Measurements from ENCODE around the gene FOXP1.
A peak's percentile ranks its signal among the peaks of the same experiment; 100 is the strongest.

The FOXP1 gene

DNA sequence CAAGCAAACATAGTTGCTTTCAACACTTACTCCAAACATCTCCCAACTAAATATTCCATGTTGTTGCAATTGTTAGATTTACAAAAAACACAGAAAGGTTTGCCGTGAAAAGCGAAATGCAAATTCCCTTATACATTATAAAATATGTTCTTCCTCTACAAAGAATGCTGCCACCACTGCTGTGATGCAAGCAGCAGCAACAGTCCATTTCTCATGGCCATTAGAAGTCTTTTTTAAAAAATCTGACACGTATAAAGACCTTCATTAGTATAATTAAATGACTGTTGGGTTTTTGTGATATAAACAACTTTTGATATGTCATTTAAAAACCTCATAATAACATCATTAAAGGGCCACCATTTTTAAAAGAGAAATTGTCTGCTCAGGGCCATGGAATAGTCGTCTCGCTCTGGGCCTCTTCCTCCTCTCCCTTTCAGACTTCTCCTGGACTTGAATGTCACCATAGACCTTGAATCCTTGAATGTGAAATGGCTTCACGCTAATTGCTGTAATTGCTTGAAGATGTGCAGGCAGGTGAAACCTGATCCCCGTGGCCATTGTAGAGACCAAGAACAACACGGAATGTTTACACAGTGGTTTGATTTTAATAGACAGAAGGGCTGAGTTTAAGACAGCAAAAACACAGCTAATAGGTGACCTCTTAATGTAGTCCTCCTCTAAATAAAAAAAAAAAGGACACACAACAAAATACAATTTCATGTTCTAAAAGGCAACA is 450.4 kb downstream of the FOXP1 start:
- no peak for DNase-seq

DNA sequence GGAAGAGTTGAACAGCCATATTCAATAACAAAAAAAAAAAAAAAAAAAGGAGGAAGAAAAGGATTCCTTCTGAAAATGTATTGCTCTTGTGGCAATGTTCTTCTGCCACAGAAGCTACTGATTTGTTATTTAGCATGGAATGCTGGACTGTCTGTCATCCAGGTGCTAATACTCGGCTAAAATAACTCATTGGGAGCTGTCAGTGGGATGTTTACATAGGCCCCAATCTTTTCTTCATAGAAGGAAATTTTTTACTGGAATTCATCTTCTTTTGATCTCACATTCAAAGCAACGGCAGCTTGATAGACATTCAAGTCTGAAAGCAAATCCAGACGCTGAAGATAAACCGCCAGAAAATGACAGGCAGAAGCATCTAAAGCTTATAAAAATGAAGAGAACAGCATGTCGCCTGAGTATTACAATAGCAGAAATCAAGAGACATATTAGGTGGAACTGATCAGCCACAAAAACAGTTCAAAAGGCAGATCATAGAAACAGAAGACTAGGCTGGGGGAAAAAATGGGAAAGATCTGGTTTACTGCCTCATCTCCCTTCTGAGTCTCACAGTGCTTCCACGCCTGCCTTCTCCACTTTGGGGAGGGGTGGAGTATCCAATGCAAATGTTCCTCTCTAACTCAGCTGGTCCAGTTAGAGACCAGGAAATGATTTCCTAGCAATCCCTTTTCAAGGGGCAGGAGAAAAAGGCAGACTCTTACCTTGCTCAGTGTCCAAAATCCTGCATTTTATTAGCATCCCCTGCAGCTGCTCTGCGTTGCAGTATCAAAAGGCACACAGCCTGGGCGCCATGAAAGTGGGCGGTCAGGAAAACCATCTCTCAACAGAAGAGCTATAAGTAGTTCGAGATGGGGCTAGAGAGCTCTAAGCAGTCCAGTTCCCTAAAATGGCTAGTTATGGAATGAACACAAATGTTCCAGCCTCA is 451.9 kb downstream of the FOXP1 start:
- no peak for DNase-seq

DNA sequence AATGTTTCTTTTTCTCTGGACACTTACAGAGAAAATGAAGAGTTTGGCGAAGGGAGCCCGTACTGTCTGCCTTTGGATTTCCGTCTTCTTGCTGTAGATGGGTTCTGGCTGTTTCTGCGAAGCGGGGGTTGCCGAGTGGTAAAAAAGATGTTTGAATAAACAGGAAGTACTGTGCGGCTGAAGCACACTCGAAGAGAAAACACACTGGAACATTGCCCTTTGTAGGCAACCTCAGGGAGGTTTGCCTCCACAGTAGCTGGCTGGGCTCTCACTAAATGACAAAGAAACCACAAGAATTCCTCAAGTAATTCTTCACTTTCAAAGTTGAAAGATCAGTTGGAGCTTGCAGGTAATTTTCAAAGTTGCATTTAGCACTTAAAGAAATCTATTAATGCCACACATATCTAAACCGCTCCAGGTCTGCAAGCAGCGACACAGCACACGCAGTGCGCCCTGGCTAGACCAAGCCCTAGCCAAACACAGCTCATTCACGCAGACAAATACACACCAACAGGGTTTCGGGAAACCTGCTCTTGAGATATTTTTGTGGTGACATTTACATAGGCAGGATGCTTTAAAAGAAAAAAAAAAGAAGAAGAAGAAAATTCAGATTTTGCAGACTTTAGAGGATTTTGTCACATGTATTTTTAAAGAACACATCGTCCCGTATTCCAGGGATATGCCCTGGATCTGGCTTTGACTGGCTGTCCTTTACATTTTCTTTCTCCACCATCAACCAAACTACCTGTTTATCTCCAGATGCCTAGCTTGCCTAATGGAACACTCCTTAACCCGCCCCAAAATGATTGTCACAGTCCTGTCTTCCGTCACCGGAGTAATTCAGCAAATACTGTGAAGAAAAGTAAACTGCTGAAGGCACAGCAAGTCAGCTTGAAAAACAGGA is 452.8 kb downstream of the FOXP1 start:
- peak; percentile 75 to 77 for DNase-seq

DNA sequence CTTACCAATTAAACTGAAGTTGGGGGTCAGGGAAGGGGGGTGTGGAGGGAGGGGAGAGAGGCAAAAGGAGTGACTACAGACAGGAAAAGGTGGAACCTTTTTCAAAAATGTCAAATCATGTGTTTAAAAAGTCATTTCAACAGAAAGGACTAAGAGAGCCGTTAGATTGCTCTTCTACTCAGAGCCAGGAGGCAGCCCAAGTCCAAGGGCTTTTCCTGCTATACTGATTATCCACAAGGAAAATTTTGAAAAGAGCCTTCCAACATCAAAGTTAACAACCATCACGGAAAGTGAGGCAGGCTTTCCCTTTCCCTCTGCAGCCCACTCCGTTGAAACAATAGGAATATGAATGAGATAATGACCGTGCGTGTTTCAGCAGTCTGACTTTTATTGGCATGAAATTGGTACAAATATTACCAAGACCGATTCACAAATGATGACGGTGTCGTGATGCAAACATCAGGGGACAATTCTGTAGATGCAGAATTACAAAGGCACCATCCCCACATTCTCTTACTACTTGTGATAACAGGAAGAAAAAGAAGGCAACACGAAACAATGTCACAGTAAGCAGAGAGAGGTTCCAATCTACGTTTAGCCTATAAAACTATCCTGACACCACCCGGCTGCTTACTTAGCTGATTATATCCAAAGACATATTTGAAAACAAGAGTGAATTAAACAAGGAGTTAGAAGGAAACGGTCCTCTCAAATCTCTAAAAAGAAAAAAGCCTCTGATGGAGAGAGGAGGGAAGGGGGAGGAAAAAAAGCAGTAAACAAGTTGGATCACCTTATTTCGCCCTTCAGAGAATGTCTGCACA is 453.7 kb downstream of the FOXP1 start:
- DNase-seq = peak; percentile 12 to 44

DNA sequence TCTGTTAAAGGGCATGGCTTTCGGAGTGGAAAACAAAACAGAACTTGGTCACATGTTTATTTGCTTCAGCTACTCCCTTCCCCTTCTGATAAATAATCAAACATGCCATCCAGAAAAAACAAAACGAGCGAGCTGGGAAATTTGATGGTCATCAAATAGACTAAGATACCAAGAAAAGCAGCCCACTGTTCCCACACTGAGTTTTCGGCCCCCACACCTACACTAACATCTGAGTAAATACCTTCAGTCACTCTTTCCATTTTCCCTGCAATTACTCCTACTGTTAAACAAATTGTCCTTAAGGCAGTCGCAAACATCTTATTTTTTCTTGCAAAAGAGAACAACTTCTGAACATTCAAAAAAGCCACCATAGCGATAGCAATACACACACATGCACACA is 454.6 kb downstream of the FOXP1 start:
- no peak for DNase-seq

DNA sequence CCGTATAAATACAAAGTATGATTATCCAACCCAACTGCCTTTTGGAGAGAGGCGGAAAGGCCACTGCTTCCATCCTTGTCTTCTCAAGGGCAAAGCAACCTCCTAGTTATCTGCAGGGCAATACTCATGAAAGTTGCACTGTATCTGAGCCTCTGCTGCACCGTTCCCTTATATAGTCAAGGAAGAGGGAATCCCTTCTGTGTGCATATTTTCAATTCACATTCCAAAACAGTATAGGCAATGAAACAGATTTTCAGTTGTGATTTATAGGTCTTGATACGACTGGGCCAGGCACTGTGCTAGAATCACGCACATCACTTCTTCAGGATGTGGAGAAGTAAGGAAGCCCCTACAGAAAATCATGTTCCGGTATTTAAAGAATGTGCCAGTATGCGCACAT is 455.7 kb downstream of the FOXP1 start:
- no peak for DNase-seq

DNA sequence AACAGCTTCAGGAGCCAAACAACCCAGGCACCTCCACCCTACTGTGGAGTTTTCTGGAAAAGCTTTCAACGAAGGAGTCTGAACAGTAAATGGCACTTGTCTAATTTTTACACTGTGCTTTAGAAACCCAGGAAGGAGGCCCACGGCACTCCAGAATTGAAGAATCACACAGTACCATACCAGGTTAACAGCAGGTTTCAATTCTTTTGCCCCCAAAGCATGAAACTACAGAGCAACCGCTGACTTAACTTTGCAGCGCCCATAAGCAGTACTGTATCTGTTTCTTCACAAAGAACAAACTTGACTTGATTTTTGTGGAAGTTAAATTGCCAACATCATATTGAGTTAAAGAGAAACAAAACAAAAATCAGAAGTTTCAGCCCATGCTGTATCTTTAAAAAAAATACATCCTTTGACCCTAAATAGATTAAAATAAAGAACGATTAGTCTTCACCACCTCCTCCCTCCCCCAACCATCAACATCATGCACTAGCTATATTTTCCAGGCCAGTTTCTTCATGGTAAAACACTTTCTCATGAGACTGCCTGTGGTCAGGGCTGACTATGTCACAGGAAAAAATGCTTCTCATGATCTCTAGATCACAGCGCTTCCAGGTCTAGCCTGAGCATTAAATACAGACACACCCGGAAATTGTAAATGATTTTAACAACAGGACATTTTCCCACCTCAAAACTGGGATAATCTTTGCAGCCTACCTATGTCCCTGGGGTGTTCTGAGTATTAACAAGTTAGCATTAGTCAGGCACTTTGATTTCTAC is 456.3 kb downstream of the FOXP1 start:
- DNase-seq = peak; percentile 11 to 37

DNA sequence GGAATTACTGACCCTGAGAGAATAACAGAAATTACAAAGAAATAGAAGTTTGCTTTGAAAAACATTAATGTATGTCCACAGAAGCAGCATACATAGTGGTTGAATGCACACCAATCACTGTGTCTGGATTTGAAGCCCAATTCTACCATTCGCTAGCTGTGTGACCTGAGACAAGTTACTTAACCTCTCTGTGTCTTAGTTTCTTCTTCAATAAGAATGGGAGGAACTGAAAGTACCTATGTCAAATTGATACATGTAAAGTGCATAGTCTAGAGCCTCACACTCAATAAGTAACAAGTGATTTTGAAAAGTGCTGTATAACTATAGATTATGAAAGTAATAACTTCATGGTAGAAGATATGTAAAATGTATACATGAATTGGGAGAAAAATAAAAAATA is 457.8 kb downstream of the FOXP1 start:
- no peak for DNase-seq

DNA sequence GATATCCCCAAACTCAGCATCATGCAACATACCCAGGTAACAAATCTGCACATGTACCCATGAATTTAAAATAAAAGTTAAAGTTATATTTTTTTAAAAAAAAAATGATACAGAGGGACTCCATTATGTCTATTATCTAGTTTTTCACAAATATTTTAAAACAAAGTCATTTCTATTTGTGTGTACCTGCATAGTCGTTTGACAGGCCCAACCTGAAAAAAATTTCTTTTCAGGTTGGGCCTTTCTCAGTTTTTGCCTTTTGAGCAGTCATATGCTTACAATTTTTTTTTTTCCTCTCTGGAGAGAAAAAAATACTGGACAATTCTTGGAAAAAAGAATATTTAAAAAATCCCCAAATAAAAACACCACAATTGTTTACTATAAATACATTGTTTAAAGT is 459.5 kb downstream of the FOXP1 start:
- DNase-seq = no peak

DNA sequence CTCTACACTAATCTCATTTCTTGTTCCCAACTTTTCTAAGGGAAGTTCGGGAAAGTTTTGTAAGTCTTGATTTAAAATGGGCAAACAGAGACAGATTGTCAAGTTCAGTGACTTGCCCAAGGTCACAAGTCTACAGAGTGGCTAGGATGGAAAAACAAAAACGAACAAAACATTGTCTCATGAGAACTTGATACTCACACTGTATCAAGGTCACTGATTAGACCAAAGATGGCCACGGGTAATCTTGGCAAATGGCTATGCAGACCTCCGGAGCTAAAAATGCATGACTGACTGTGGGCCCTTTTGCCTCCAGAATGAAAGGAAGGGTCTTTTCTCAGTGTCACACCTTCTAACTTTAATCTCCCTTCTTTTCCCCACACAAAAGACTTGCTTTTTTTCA is 460.9 kb downstream of the FOXP1 start:
- DNase-seq = no peak

DNA sequence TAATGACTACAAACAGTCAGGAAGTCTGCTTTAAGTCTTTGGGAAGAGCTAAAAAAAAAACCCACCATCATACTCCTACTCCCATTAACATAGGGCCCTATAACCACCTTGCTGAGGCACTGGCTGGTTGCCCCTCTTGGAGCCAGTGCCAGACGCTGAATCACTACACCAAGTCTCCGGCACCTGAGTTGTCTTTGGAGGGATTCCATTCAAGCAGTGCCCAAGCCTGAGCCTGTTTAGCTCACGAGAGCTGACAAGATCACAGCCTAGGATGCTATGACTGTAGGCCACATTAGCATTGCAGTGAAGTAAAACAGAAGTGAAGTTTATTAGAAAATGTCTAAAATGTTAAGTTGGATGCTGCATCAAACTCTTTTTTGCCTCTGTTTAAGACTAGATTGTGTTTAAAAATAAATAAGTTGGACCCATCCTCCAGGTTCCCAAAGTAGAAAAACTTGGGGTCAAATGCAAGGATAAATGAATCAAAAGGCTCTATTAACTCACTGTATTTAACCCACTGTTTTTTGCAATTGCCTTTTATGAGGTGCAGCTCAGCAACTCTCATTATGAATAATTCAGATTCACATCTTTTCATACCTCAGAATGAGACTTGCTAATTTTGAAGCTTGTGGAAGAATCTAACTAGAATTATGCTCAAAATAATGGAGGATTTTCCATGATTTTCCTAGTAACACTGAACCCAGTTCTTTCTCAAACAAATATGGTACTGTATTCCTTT is 461.9 kb downstream of the FOXP1 start:
- DNase-seq = no peak

DNA sequence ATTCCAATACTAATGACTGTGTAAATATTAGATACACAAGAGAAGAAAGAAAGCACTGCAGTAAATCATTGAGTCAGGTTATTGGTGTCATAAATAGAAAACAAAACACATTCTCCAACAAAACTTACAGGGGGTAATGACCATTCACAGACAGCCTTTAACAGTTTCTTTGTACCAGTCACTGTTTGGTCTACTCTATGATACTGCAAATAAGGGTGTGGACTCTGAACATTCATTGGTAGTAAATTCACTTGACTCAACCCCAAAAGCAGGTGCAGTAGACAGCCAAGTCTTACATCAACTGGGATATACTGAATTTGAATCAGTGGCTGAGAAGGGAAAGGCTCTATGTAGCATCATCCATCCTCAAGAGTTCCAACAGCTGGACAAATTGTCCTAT is 463.5 kb downstream of the FOXP1 start:
- no peak for DNase-seq

DNA sequence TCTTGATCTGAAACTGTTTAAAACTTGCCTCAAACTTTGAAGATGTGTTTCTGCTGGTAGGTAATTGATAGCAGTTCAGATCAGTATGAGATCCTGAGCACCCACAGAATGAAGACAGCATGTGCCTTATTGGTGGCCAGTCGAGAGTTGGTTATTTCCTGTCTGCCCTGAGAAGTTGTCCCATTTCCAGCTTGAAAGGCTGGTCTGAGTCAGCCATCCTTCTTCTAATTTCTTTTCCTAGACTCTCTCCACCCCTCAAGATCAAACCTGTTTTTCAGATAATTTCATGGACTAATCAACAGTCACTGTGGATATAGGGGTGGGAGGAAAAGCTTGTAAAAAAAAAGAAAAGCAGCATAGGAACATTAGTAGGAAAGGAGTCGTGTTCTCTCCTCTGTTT is 464.4 kb downstream of the FOXP1 start:
- no peak for DNase-seq

DNA sequence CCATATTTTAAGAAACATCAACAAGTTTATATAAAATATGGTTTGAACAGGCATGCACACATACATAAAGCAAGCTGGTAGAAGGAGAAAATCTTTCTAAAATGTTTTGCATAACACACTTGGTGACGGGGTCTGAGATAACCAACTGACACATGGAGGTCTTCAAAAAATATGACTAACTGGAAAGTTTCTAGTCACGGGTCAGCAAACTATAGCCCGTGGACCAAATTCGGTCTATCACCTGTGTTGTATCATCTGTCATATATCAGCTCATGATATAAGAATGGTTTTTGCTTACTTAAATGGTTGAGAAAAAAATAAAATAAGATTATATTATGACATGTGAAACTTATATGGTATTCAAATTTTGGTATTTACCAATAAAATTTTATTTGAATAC is 465.1 kb downstream of the FOXP1 start:
- no peak for DNase-seq

DNA sequence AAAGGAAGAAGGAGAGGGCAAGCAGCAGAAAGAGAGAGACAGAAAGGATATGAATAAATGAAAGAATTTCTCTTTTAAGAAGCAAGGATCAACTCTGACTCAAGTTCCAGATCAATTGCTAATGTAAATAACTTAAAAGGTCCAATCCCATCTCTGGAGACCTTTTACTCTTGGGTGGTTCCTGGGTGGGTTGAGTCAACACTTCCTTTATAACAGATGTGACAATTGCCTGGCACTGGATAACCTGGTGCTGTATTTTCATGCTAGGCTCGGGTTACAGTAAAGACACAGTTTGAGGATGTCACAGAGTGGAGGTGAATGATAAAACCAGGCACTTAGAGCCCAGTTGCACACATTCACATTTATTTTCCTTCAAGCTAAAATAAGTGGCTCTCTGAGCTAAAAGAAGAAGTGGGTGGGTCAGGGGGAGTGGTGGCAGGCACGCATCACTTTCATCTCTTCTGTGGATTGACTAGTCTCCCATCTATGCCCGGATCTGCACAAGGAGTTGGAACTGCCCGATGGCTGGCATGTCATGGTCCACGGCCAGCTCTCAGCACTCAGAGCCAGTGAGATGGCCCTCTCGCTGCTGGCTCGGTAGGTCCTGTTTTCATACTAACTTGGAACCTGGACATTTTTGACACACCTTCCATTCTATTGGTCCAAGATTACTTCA is 465.8 kb downstream of the FOXP1 start:
- DNase-seq = no peak

DNA sequence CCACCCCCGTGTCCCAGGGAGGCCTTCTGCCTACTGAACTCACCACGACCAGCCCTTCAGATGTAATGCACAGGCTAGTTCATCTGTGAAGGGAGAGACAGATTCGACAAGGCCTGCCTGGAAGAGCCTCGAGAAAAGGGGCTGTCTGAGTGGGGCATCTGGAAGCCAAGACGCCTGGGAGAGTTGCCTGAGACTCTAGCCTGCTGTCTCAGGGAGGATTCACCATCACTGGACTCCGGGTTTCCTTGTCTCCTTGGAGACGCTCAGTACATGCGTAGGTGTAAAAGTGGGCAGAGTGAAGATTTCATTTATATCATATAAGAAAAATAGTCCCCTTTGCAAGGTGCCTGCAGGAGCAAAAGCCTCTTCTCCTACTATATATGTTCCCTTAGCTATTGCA is 468.9 kb downstream of the FOXP1 start:
- DNase-seq = no peak

DNA sequence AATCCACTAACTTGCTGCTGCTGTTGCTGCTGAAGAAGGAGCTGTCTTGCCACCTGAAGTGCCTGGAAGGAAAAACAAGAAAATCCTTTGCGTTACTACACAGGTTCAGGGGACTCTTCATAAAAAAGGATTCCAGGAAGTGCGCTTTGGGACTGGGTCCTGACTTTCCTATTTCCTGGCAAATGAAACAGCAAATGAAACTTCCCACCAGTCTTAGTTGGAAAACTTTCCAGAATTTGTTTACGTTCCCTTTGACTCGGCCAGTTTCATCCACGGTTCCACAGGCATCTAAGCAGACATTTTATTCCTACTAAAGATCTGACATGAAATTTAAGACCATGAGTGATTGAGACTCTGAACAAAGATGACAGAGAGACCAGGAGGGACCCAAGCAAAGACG is 471.0 kb downstream of the FOXP1 start:
- DNase-seq = no peak

DNA sequence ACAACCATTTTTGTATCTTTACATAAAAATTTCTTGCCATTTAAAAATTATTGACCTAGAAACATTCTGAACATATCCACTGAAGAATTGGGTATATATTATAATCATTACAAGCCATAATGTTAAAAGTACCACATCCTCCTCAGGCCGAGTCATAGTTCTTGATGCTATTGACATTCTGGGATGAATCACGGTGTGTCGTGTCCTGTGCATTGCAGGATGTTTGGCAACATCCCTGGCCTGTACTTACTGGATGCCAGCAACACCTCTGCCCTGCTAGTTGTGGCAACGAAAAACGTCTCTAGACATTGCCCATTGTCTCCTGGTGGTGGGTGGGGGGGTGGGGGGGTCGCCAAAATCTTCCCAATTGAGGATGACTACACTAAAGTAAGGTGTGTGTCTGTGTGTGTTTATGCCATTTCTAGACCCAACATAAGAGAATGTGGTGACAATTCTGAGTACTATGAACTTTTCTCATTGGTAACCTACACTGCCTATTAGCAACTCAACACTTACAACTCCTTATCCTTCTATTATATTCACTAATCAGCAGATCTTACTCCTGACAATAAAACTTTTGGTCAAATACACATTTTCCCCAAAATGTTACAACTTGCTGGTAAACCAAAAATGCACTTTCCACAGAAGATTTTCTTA is 471.6 kb downstream of the FOXP1 start:
- no peak for DNase-seq

DNA sequence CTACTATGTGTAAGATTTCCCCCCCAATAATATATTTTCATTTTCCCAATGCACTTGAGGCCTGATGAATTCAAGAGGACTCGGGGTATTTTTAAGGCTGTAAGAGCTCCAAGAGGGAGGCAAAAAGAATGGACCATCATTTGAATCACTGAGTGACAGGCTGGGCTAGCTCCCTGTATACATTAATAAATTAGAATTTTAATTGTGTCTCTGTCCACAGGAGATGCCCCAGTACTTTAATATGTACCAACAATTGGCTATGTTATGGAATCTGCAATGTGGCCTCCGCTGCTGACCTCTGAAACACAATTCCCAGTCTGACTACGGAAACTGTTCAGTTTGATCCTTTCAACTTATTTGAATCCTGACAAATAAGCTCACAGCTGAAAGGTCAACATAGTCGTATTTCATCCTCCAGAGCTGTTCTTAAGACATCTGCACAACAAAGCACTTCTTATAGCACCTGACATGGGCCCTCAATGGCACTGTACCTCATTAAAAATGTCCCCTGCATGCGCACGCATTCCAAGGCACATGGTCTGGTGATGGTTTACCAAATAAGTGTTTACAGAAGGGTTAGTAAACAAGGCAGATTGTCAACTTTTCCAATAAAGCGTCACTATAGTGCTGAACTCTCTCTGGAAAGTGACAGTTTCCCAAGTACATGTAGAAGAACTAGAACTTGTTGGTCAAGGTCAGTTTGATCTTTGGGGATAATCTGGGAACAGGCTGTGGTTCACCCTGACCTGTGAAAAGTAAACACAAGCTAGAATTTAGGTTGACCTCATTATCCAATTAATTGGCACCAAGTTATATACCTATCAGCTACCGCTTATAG is 472.9 kb downstream of the FOXP1 start:
- no peak for DNase-seq

Data from CD4-positive, alpha-beta T cell treated with Interleukin-1 beta for 1 hour (primary cell).